HEK293 (cell line): Measurements from ENCODE around the gene ERBB4.

Experiments used
- REST ChIP-seq: fragments of 450-650 bp; formaldehyde crosslinking; IDR thresholded peaks from 2 replicates; pipeline ENCODE4 v1.5.1; 2016; ENCODE audit warnings: missing biosample characterization, missing genetic modification characterization
- YY1 ChIP-seq: fragments of 450-650 bp; formaldehyde crosslinking; IDR thresholded peaks from 2 replicates; pipeline ENCODE4 v1.5.1; 2018; ENCODE audit warnings: missing biosample characterization, missing genetic modification characterization
- ZNF184 ChIP-seq: fragments of 450-650 bp; IDR thresholded peaks from 2 replicates; pipeline ENCODE4 v1.5.1; 2018; ENCODE audit warnings: missing biosample characterization, mild to moderate bottlenecking, missing genetic modification characterization
- TF ChIP-seq, protein P1 (sequence below): fragments of 450-650 bp; formaldehyde crosslinking; IDR thresholded peaks from 2 replicates; pipeline ENCODE4 v1.5.1; 2016; ENCODE audit warnings: missing biosample characterization, missing genetic modification characterization
- TF ChIP-seq, protein P2 (sequence below): fragments of 450-650 bp; formaldehyde crosslinking; IDR thresholded peaks from 2 replicates; pipeline ENCODE4 v1.5.1; 2016; ENCODE audit warnings: missing biosample characterization, missing genetic modification characterization
- TF ChIP-seq, protein P3 (sequence below): fragments of 450-650 bp; formaldehyde crosslinking; IDR thresholded peaks from 2 replicates; pipeline ENCODE4 v1.5.1; 2016; ENCODE audit warnings: missing biosample characterization, missing genetic modification characterization

GRCh38 chr2:211609127-211609526 is 929.5 kb downstream of the ERBB4 start:
- no peak for TF ChIP-seq YY1 (tag by site-specific recombination)
- TF ChIP-seq REST: no peak
- TF ChIP-seq, protein P1, sequence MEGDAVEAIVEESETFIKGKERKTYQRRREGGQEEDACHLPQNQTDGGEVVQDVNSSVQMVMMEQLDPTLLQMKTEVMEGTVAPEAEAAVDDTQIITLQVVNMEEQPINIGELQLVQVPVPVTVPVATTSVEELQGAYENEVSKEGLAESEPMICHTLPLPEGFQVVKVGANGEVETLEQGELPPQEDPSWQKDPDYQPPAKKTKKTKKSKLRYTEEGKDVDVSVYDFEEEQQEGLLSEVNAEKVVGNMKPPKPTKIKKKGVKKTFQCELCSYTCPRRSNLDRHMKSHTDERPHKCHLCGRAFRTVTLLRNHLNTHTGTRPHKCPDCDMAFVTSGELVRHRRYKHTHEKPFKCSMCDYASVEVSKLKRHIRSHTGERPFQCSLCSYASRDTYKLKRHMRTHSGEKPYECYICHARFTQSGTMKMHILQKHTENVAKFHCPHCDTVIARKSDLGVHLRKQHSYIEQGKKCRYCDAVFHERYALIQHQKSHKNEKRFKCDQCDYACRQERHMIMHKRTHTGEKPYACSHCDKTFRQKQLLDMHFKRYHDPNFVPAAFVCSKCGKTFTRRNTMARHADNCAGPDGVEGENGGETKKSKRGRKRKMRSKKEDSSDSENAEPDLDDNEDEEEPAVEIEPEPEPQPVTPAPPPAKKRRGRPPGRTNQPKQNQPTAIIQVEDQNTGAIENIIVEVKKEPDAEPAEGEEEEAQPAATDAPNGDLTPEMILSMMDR (tag by site-specific recombination): no peak
- TF ChIP-seq, protein P2, sequence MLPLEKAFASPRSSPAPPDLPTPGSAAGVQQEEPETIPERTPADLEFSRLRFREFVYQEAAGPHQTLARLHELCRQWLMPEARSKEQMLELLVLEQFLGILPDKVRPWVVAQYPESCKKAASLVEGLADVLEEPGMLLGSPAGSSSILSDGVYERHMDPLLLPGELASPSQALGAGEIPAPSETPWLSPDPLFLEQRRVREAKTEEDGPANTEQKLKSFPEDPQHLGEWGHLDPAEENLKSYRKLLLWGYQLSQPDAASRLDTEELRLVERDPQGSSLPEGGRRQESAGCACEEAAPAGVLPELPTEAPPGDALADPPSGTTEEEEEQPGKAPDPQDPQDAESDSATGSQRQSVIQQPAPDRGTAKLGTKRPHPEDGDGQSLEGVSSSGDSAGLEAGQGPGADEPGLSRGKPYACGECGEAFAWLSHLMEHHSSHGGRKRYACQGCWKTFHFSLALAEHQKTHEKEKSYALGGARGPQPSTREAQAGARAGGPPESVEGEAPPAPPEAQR (tag by site-specific recombination): no peak
- TF ChIP-seq, protein P3, sequence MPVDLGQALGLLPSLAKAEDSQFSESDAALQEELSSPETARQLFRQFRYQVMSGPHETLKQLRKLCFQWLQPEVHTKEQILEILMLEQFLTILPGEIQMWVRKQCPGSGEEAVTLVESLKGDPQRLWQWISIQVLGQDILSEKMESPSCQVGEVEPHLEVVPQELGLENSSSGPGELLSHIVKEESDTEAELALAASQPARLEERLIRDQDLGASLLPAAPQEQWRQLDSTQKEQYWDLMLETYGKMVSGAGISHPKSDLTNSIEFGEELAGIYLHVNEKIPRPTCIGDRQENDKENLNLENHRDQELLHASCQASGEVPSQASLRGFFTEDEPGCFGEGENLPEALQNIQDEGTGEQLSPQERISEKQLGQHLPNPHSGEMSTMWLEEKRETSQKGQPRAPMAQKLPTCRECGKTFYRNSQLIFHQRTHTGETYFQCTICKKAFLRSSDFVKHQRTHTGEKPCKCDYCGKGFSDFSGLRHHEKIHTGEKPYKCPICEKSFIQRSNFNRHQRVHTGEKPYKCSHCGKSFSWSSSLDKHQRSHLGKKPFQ: no peak
- no peak for TF ChIP-seq ZNF184 (tag by site-specific recombination)
